ENCODE results near the gene BRD1.

DNA sequence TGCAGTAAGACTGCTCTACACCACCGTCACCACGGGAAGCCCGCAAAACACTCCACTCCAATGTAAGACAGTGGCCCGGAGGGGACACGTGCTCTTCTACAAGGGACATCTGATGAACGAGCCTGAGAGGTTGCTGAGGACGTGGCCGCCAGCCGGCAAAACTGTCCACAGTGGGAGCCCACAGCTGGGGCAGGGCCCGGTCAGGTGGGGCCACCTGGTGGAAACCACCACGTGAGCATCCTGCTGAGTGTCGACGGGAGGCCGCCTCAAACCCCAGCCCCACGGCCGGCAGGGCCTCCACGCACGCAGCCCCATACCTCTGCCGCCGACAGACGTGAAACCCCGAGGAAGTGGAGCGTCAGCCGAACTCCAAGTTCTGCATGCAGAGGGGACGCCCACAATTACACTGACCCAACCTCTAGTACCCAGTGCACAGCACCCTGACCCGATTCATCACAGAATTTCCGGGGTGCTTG is 42.6 kb downstream of the BRD1 start:
- TF ChIP-seq, protein P1, sequence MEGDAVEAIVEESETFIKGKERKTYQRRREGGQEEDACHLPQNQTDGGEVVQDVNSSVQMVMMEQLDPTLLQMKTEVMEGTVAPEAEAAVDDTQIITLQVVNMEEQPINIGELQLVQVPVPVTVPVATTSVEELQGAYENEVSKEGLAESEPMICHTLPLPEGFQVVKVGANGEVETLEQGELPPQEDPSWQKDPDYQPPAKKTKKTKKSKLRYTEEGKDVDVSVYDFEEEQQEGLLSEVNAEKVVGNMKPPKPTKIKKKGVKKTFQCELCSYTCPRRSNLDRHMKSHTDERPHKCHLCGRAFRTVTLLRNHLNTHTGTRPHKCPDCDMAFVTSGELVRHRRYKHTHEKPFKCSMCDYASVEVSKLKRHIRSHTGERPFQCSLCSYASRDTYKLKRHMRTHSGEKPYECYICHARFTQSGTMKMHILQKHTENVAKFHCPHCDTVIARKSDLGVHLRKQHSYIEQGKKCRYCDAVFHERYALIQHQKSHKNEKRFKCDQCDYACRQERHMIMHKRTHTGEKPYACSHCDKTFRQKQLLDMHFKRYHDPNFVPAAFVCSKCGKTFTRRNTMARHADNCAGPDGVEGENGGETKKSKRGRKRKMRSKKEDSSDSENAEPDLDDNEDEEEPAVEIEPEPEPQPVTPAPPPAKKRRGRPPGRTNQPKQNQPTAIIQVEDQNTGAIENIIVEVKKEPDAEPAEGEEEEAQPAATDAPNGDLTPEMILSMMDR (IDR thresholded peaks at IDR 0.05; ENCODE audit: low read depth, low read length, poor library complexity, severe bottlenecking), result no peak
- TF ChIP-seq EZH2phosphoT487 (IDR thresholded peaks at IDR 0.05; ENCODE audit: borderline replicate concordance, low read length), result no peak

Measured in DOHH2 (cell line).